K562 (cell line): ENCODE measurements around the gene RBP3. TPM values are rescaled to one million over a fixed set of nuclear protein-coding genes. Genes with fewer than 3 reads are reported as not detected.

Experiments used
- ATAC-seq: fragments of 200-7000 bp; cut with Tn5 transposase; 3 replicates; pipeline ENCODE4 v1.9.1; 2020; ENCODE audit warnings: moderate library complexity
- BruUV-seq: library from RNA; stranded (reverse); fragments of 400-500 nt; replicated peaks from 2 replicates; lab custom pipeline; 2021; lab: Mats Ljungman, UMichigan
- CTCF ChIA-PET: fragments of 300-600 bp; formaldehyde crosslinking; extraction: SDS; loops from one replicate; lab custom pipeline; 2021; ENCODE audit warnings: low intra/inter-chr PET ratio; lab: Yijun Ruan, JAX
- POLR2A ChIA-PET: fragments of 300-600, 350-650 bp; sonication (Branson Sonifier 250); formaldehyde crosslinking; extraction: SDS; loops from one replicate; lab custom pipeline; 2021; ENCODE audit warnings: antibody characterized with exemption, inconsistent platforms; lab: Yijun Ruan, JAX
- DNase-seq, 4 experiments: peaks; one replicate each; pipeline versions ENCODE4 v3.0.0 to v3.0.0-alpha.2; 2011 to 2018; ENCODE audit warnings: low spot score in 3 of 4, mixed read lengths in 3 of 4; ENCODE audit errors: extremely low read depth in 1 of 4
- FAIRE-seq: peaks from 2 replicates; lab custom pipeline; 2011; peaks lifted over from hg19 to GRCh38; lab: Jason Lieb, UNC
- H2AFZ ChIP-seq: 2 replicates; pipeline ENCODE4 v1.6.0; 2011; ENCODE audit warnings: low read depth, low read length, control low read depth, inconsistent platforms
- H3K27ac ChIP-seq: fragments of 200-600 bp; 3 replicates; pipeline ENCODE4 v1.8.0; 2011; ENCODE audit warnings: low read depth, mild to moderate bottlenecking, control low read depth, inconsistent platforms, low read length, moderate library complexity, mixed read lengths; ENCODE audit errors: extremely low read depth
- H3K27me3 ChIP-seq, 2 experiments: fragments of 300-600 bp in 1 of 2; 2 replicates in 1 of 2; 3 replicates in 1 of 2; pipeline versions ENCODE4 v1.6.0 to v1.8.0; 2011; ENCODE audit warnings: inconsistent platforms in 2 of 2, low read length in 2 of 2, mild to moderate bottlenecking in 1 of 2, mixed read lengths in 1 of 2, moderate library complexity in 1 of 2; ENCODE audit not compliant: control insufficient read depth in 2 of 2, insufficient read depth in 2 of 2
- H3K36me3 ChIP-seq: fragments of 300-600 bp; 3 replicates; pipeline ENCODE4 v1.8.0; 2011; ENCODE audit warnings: mild to moderate bottlenecking, low read length, inconsistent platforms; ENCODE audit not compliant: control insufficient read depth, insufficient read depth
- H3K4me1 ChIP-seq, 2 experiments: fragments of 200-600 bp in 1 of 2; replicated peaks in 1 of 2; 2 replicates in 1 of 2; 3 replicates in 1 of 2; pipeline versions ENCODE4 v1.5.1 to v1.8.0; 2011; ENCODE audit warnings: inconsistent platforms in 2 of 2, low read length in 2 of 2, mild to moderate bottlenecking in 1 of 2, mixed read lengths in 1 of 2, moderate library complexity in 1 of 2; ENCODE audit not compliant: control insufficient read depth in 2 of 2, insufficient read depth in 2 of 2
- H3K4me2 ChIP-seq: 2 replicates; pipeline ENCODE4 v1.6.1; 2011; ENCODE audit warnings: low read length, control low read depth, inconsistent platforms, mixed read lengths; ENCODE audit not compliant: insufficient read depth
- H3K4me3 ChIP-seq: fragments of 200-600 bp; sonication (generic), shearing (Covaris generic); 2 replicates; pipeline ENCODE4 v1.5.1; 2016; ENCODE audit warnings: control low read depth, inconsistent platforms
- H3K79me2 ChIP-seq: fragments of 200-600 bp; 3 replicates; pipeline ENCODE4 v1.8.0; 2011; ENCODE audit warnings: low read length, inconsistent platforms; ENCODE audit not compliant: control insufficient read depth, insufficient read depth
- H3K9ac ChIP-seq, 2 experiments: 2 replicates each; pipeline versions ENCODE4 v1.6.0 to v1.6.1; 2011; ENCODE audit warnings: low read depth in 2 of 2, low read length in 2 of 2, control low read depth in 1 of 2, inconsistent platforms in 1 of 2, mild to moderate bottlenecking in 1 of 2, mixed read lengths in 1 of 2; ENCODE audit not compliant: insufficient read depth in 1 of 2
- H3K9me1 ChIP-seq: one replicate; pipeline ENCODE4 v1.6.0; 2011; ENCODE audit warnings: inconsistent platforms, mild to moderate bottlenecking, low read length, moderate library complexity; ENCODE audit not compliant: control insufficient read depth, insufficient read depth
- H3K9me3 ChIP-seq: replicated peaks from 2 replicates; pipeline ENCODE4 v1.5.1; 2011; ENCODE audit warnings: low read depth, low read length, inconsistent platforms; ENCODE audit not compliant: control insufficient read depth, insufficient read depth
- H4K20me1 ChIP-seq: replicated peaks from 2 replicates; pipeline ENCODE4 v1.6.1; 2011; ENCODE audit warnings: low read length, inconsistent platforms, mixed read lengths; ENCODE audit not compliant: control insufficient read depth, insufficient read depth
- RAD51 ChIP-seq: fragments of 450-650 bp; IDR thresholded peaks from 2 replicates; pipeline ENCODE4 v1.7.1; 2016; ENCODE audit warnings: low read depth, mild to moderate bottlenecking, borderline replicate concordance
- ZNF274 ChIP-seq: IDR thresholded peaks from 2 replicates; pipeline ENCODE4 v1.6.1; 2011; ENCODE audit warnings: low read depth, mild to moderate bottlenecking, low read length, moderate library complexity, borderline replicate concordance
- WGBS: fragments of 100-300 bp; shearing (Covaris generic); methylation state at CpG from one replicate; pipeline ENCODE4 v1.1.6; 2016; ENCODE audit warnings: low coverage, mixed read lengths; ENCODE audit not compliant: insufficient coverage; ENCODE audit errors: missing lambda C conversion rate; 5-methylcytosine and 5-hydroxymethylcytosine counted together
- in situ Hi-C: fragments of 300-500 bp; cut with MboI; formaldehyde crosslinking; loops from 4 replicates; pipeline ENCODE4 v1.15.0; 2018; ENCODE audit warnings: inconsistent platforms, mixed read lengths
- intact Hi-C: fragments of 100-400 bp; cut with micrococcal nuclease; formaldehyde crosslinking; loops from 2 replicates; pipeline ENCODE4 v1.14.2; 2022
- polyA plus RNA-seq, 8 experiments: library from polyadenylated mRNA; depleted of rRNA in 4 of 8; stranded (reverse) in 5 of 8; unstranded in 3 of 8; fragments of >200 nt; fragmentation: Nextera tagmentation in 2 of 8; fragmentation: Illumina TruSeq in 1 of 8; extraction: Ambion mirVana in 2 of 8; extraction: Trizol in 1 of 8; gene quantifications; 2 replicates each; pipeline versions ENCODE4 v1.2.1 to v1.2.3, GENCODE V29; 2011 to 2014; ENCODE audit warnings: inconsistent platforms in 1 of 8, missing spikeins in 1 of 8
- total RNA-seq, 7 experiments: library from RNA; depleted of rRNA in 6 of 7; stranded (reverse); fragments of >200 nt in 6 of 7; fragmentation: Illumina TruSeq in 2 of 7; extraction: Trizol in 2 of 7; gene quantifications; 2 replicates each; pipeline versions ENCODE4 v1.2.1 to v1.2.3, GENCODE V29; 2011 to 2021; ENCODE audit warnings: low replicate concordance in 1 of 7
- TF ChIP-seq, protein P1 (sequence below): fragments of 450-650 bp; IDR thresholded peaks from 2 replicates; pipeline ENCODE4 v1.6.1; 2016
- TF ChIP-seq, protein P2 (sequence below): fragments of 250-450 bp; sonication (Bioruptor Pico); IDR thresholded peaks from 2 replicates; pipeline ENCODE4 v1.4.0; 2020

The RBP3 gene
- total and polyA plus RNA-seq, 9 of the 15 experiments (the other 6 are each of a cell fraction or from before 2014, with no cell fraction given) = not detected

DNA sequence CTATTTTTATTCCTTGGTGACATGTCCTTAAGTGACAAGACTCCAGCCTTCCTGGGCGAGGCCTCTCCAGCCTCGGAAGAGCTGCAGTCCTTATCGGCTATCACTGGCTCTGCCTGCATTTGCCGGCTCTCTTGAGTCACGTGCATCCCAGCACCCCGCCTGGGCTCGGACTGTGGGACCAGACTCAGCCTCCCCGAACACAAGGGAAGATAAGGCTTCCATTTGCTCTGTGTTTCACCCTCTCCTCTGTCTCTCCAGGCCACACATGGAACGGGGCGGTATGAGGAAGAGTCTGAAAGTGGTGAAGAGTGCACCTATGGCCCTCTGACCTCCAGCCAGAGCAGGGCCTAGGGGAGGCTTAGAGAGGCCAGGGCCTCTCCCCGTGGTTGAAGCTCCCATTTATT, 21.2 kb upstream of the RBP3 start (continued):
- TF ChIP-seq ZNF274 (no peak), RAD51 (peak; percentile 85)

DNA sequence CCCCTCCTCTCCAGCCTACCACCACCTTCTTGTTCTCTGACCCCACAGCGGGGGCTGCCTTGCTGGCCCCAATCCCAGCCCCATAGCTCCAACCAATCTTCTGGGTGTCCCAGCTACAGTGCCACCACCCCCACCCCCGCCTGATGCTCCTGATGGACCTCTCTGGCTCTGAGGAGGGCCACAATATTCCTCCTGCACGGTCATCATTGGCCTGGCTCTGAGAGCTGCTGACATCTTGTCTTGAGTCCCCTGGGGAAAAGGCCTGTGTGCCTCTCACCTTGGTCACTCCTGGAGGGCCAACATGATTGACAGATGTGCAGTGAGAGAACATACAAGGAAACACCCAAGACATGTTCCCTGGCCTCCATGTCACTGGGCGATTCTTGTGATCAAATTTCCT, 18.3 kb upstream of the RBP3 start:
- no peaks in the 10 kb centered on the region for H3K9me1 ChIP-seq
- ChIA-PET CTCF (no interaction called here), POLR2A (interaction anchor here (0.5 to 0.7 kb wide), 2 partner anchors 9 to 30 kb away, joined by 3 read pairs; partner anchors contain the start of gene GDF10)
- no peaks in the 10 kb centered on the region for H4K20me1 ChIP-seq
- in situ Hi-C loops (no loop called here), intact Hi-C loops (no loop called here)
- WGBS = 24% methylated on average over 3 of the region's 4 CpGs
- H3K4me3 ChIP-seq = no peak overlapping the region
- H3K9ac ChIP-seq = no peak overlapping the region
- H3K27ac ChIP-seq = no peak overlapping the region
- FAIRE-seq (no peak), ATAC-seq (no peak), DNase-seq (no peak)
- H3K4me1 ChIP-seq = peaks cover 24 to 33% of the 10 kb centered on the region in 2 experiments
- no peaks in the 10 kb centered on the region for H3K9me3 ChIP-seq
- H3K79me2 ChIP-seq = no peaks in the 10 kb centered on the region
- H3K27me3 ChIP-seq = no peaks in the 10 kb centered on the region
- no TSS peak for BruUV-seq
- TF ChIP-seq, protein P1, sequence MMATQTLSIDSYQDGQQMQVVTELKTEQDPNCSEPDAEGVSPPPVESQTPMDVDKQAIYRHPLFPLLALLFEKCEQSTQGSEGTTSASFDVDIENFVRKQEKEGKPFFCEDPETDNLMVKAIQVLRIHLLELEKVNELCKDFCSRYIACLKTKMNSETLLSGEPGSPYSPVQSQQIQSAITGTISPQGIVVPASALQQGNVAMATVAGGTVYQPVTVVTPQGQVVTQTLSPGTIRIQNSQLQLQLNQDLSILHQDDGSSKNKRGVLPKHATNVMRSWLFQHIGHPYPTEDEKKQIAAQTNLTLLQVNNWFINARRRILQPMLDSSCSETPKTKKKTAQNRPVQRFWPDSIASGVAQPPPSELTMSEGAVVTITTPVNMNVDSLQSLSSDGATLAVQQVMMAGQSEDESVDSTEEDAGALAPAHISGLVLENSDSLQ = peak; percentile 58; the same call in 1 of the 2 replicates
- TF ChIP-seq, protein P2, sequence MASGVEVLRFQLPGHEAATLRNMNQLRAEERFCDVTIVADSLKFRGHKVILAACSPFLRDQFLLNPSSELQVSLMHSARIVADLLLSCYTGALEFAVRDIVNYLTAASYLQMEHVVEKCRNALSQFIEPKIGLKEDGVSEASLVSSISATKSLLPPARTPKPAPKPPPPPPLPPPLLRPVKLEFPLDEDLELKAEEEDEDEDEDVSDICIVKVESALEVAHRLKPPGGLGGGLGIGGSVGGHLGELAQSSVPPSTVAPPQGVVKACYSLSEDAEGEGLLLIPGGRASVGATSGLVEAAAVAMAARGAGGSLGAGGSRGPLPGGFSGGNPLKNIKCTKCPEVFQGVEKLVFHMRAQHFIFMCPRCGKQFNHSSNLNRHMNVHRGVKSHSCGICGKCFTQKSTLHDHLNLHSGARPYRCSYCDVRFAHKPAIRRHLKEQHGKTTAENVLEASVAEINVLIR = no peak
- H2AFZ ChIP-seq = no peak overlapping the region
- H3K36me3 ChIP-seq = no peaks in the 10 kb centered on the region
- H3K4me2 ChIP-seq = no peak overlapping the region
